WERI-Rb-1 (cell line): ENCODE data around the gene KIAA0408.

Source experiments
- DNase-seq: peaks from one replicate; pipeline ENCODE4 v3.0.0-alpha.2; 2020
- H3K27ac ChIP-seq: fragments of 250-450 bp; sonication (Bioruptor Pico); 2 replicates; pipeline ENCODE4 v1.5.1; 2020; ENCODE audit warnings: mild to moderate bottlenecking, moderate library complexity
- H3K27me3 ChIP-seq: fragments of 250-450 bp; sonication (Bioruptor Pico); 2 replicates; pipeline ENCODE4 v1.5.1; 2021; ENCODE audit warnings: mild to moderate bottlenecking, low read depth, moderate library complexity; ENCODE audit not compliant: insufficient read depth, severe bottlenecking
- H3K36me3 ChIP-seq: fragments of 250-450 bp; sonication (Bioruptor Pico); 2 replicates; pipeline ENCODE4 v1.5.1; 2020; ENCODE audit warnings: mild to moderate bottlenecking, moderate library complexity
- H3K4me3 ChIP-seq: 2 replicates; pipeline ENCODE4 v1.5.1; 2011; ENCODE audit warnings: low read depth, mild to moderate bottlenecking, control low read depth, low read length
- H3K9me3 ChIP-seq: fragments of 250-450 bp; sonication (Bioruptor Pico); 2 replicates; pipeline ENCODE4 v1.5.1; 2021; ENCODE audit warnings: mild to moderate bottlenecking, moderate library complexity; ENCODE audit not compliant: severe bottlenecking
- TF ChIP-seq, protein P1 (sequence below): IDR thresholded peaks from 2 replicates; pipeline ENCODE4 v1.5.1; 2011; ENCODE audit warnings: low read depth, mild to moderate bottlenecking, control low read depth, inconsistent platforms, low read length

Gene KIAA0408

DNA sequence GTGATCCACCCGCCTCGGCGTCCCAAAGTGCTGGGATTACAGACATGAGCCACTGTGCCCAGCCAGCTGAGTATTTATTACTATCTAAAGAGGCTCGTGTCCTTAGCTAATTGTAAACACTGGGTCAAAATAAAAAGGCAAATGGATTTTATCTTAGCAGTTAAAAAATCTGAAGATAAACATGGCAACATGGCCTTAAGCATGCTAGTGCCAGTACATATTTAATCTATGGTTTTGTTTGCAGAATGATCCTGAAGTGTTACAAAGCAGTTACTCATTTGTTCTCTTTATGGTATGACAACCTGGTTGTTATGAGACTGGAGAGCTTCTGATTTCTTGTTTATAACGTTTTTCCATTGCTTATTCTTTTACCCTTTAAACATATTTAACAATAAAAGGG lies 3.9 kb upstream of the KIAA0408 start:
- Histone ChIP-seq H3K36me3 (peaks cover 15% of the 10 kb centered on the region), H3K4me3 (no peak overlapping the region), H3K9me3 (no peaks in the 10 kb centered on the region), H3K27me3 (no peaks in the 10 kb centered on the region), H3K27ac (no peak overlapping the region)
- TF ChIP-seq, protein P1, sequence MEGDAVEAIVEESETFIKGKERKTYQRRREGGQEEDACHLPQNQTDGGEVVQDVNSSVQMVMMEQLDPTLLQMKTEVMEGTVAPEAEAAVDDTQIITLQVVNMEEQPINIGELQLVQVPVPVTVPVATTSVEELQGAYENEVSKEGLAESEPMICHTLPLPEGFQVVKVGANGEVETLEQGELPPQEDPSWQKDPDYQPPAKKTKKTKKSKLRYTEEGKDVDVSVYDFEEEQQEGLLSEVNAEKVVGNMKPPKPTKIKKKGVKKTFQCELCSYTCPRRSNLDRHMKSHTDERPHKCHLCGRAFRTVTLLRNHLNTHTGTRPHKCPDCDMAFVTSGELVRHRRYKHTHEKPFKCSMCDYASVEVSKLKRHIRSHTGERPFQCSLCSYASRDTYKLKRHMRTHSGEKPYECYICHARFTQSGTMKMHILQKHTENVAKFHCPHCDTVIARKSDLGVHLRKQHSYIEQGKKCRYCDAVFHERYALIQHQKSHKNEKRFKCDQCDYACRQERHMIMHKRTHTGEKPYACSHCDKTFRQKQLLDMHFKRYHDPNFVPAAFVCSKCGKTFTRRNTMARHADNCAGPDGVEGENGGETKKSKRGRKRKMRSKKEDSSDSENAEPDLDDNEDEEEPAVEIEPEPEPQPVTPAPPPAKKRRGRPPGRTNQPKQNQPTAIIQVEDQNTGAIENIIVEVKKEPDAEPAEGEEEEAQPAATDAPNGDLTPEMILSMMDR: no peak
- DNase-seq: no peak

DNA sequence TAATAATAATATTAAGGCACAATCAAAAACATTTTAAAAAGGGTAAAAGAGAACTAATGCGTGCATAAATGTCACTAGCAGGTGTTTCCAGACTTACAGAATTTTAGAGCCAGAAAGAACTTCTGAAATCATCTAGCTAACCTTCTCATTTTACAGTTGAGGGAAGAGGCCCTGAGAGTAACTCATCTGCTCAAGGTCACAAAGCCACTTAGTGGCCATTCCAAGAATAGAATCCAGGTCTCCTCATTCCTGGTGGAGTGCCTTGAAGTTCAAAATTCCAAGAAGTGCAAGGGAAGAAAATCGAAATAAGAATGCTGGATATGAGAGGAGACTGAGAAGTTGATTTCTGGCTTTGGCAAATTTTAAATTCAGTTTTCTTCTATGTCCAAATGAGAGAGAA lies 3.2 kb upstream of the KIAA0408 start:
- no peak overlapping the region for H3K27ac ChIP-seq
- no peak overlapping the region for H3K4me3 ChIP-seq
- H3K36me3 ChIP-seq: peaks cover 15% of the 10 kb centered on the region
- H3K9me3 ChIP-seq: no peaks in the 10 kb centered on the region
- no peak for DNase-seq
- H3K27me3 ChIP-seq: no peaks in the 10 kb centered on the region
- TF ChIP-seq, protein P1: 0 out of 2 replicates have a peak, but pooled peaks have one; percentile 1

DNA sequence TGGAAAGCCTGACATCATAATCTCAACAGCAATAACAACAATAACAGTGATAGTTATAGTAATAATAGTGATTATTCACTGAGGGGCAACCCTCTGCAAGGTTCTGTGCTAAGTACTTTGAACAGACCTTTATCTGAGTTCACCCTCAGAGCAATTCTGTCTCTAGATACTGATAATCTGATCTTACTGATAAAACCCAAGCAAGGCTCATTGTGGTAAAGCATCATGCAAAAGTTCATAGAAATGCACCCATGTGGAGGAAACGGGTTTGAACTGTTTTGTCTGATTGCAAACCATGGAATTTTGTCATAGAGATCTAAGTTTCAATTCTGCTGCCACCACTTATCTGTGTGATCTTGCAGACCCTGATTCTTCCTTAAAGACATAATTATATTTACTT lies 1.3 kb upstream of the KIAA0408 start:
- no peaks in the 10 kb centered on the region for H3K27me3 ChIP-seq
- DNase-seq: no peak
- H3K36me3 ChIP-seq: peaks cover 8% of the 10 kb centered on the region
- H3K4me3 ChIP-seq: no peak overlapping the region
- H3K9me3 ChIP-seq: no peaks in the 10 kb centered on the region
- TF ChIP-seq, protein P1: no peak
- no peak overlapping the region for H3K27ac ChIP-seq

DNA sequence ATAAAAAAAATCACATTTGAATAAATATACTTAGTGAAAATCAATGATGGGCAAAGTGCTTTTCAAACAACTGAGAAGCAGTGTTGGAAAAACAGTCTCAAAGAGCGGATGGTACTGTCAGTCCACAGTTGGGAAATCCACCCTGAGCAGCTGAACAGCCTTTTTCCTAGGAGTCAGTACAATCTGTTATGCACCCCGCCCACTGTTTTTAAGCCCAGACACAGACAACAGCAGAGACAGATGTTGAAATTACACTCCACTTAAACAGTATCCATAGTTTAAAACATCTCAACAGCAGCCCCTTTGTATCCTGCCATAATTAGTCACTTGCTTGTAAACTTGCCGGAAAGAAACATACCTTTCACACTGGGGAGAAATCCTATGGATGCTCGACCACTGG lies 372 bp downstream of the KIAA0408 start:
- Histone ChIP-seq H3K4me3 (no peak overlapping the region), H3K9me3 (no peaks in the 10 kb centered on the region), H3K27ac (no peak overlapping the region), H3K27me3 (no peaks in the 10 kb centered on the region), H3K36me3 (peaks cover 17% of the 10 kb centered on the region)
- no peak for DNase-seq
- TF ChIP-seq, protein P1: no peak

DNA sequence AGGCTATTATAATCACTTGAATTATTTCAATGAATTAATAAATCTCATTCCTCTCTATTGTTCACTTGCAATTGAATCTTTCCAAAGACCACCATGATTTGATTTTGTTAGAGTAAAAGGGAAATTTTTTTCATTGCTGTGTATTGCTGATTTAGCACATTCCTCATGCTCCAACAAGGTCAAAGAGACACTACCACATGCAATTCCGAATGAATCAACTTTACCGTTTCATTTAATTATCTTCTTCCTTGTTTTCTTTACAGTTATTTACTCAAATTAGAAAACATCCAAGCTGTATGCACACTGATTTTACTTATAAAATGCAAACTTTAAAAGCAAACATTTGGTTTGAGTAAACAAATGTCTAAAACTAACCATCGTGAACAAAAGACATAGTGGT lies 967 bp downstream of the KIAA0408 start:
- Histone ChIP-seq H3K27ac (no peak overlapping the region), H3K36me3 (peaks cover 21% of the 10 kb centered on the region), H3K4me3 (no peak overlapping the region), H3K9me3 (no peaks in the 10 kb centered on the region), H3K27me3 (no peaks in the 10 kb centered on the region)
- TF ChIP-seq, protein P1: no peak
- no peak for DNase-seq

DNA sequence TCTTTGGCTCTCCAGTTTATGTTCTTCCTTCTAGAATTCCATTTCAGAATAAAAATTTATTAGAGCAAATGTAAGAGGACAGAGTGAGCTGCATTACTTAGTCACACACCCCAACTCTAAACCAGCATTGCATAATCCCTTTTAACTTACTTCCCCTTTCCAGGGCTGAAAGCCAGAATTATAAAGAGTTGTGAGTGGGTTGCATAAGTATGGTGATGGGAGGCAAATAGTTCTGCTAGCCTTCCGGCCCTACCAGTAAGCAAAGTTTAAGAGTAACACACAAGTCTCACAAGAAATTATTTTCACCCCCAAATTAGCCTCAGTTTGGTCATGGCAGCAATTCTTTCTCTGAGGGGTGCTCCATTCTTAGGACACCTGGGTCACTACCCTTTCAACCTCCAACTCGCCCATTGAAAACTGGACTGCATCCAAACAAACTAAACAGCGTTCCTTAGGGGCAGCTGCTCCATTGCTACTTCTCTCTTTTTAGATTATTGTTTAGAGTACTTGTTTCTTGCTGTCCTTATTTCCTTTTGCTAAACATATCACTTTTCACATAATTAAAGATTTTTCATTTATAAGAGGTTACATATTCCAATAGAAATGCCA lies 1.6 kb downstream of the KIAA0408 start:
- no peak overlapping the region for H3K27ac ChIP-seq
- DNase-seq: no peak

More for the DNA sequence above, 1.6 kb downstream of the KIAA0408 start:
- Histone ChIP-seq H3K4me3 (no peak overlapping the region), H3K27me3 (no peaks in the 10 kb centered on the region), H3K36me3 (peaks cover 25% of the 10 kb centered on the region), H3K9me3 (no peaks in the 10 kb centered on the region)
- TF ChIP-seq, protein P1: no peak
